Heart left ventricle (tissue), 16 donors: Measurements from ENCODE around the gene TMEM168. TPM values are rescaled to one million over a fixed set of nuclear protein-coding genes. Genes with fewer than 3 reads are reported as not detected.
"Not testable (repeated sequence)": the region's sequence is repeated elsewhere in the genome, so short reads cannot be mapped to it uniquely, and the experiment has no call there.

Experiments
- ATAC-seq, 4 donors: fragments of 200-7000 bp; cut with Tn5 transposase; one replicate each; pipeline ENCODE4 v1.9.1; 2020 to 2022; ENCODE audit warnings: moderate library complexity in 4 of 4, mild to moderate bottlenecking in 3 of 4, moderate number of reproducible peaks in 1 of 4
- DNase-seq, 5 donors: peaks; one replicate each; pipeline ENCODE4 v3.0.0-alpha.2; 2020
- H3K27ac ChIP-seq, 12 donors: fragments of 200-600 bp; sonication (generic) in 4 of 12; one replicate each; pipeline versions ENCODE4 v1.5.0 to v1.8.0; 2016 to 2022; ENCODE audit warnings: mild to moderate bottlenecking in 2 of 12
- H3K27me3 ChIP-seq, 9 donors: fragments of 200-600 bp; sonication (generic) in 2 of 9; one replicate each; pipeline versions ENCODE4 v1.5.1 to v1.8.0; 2016 to 2022; ENCODE audit warnings: mild to moderate bottlenecking in 3 of 9
- H3K36me3 ChIP-seq, 9 donors: fragments of 200-600 bp; sonication (generic) in 2 of 9; one replicate each; pipeline versions ENCODE4 v1.5.0 to v1.8.0; 2018 to 2022; ENCODE audit warnings: mild to moderate bottlenecking in 2 of 9
- H3K4me1 ChIP-seq, 12 donors: fragments of 200-600 bp; sonication (generic) in 4 of 12; one replicate each; pipeline versions ENCODE4 v1.5.0 to v1.8.0; 2016 to 2022; ENCODE audit warnings: mild to moderate bottlenecking in 3 of 12
- H3K4me3 ChIP-seq, 12 donors: fragments of 200-600 bp; sonication (generic) in 4 of 12; one replicate each; pipeline versions ENCODE4 v1.5.0 to v1.8.0; 2017 to 2022; ENCODE audit warnings: mild to moderate bottlenecking in 9 of 12, moderate library complexity in 4 of 12
- H3K9me3 ChIP-seq, 12 donors: fragments of 200-600 bp; sonication (generic) in 4 of 12; one replicate each; pipeline versions ENCODE4 v1.5.0 to v1.8.0; 2016 to 2022; ENCODE audit warnings: mild to moderate bottlenecking in 1 of 12
- CTCF ChIP-seq, 12 donors: fragments of 200-600 bp; sonication (generic) in 4 of 12; IDR thresholded peaks; one replicate each; pipeline versions ENCODE4 v1.5.0 to v1.8.0; 2018 to 2022; ENCODE audit warnings: antibody characterized with exemption in 12 of 12, mild to moderate bottlenecking in 5 of 12
- POLR2A ChIP-seq, 2 donors: fragments of 450-650 bp; IDR thresholded peaks; one replicate each; pipeline ENCODE4 v1.6.1; 2017; ENCODE audit warnings: antibody characterized with exemption in 2 of 2, mild to moderate bottlenecking in 2 of 2, moderate library complexity in 2 of 2
- WGBS, 4 donors: extraction: QIAGEN DNeasy Blood & Tissue Kit in 2 of 4; methylation state at CpG; one replicate each; pipeline versions ENCODE4 v1.1.5 to v1.1.7; 2013 to 2018; 5-methylcytosine and 5-hydroxymethylcytosine counted together
- intact Hi-C, 10 donors: fragments of 100-400 bp; cut with DNase I; formaldehyde crosslinking; loops; one replicate each; pipeline versions ENCODE4 v1.11.1 to v1.14.2; 2022
- long read RNA-seq, 3 donors: library from polyadenylated mRNA; unstranded; transcript quantifications; one replicate each; pipeline ENCODE4 v2.0.0, GENCODE V29; 2020 to 2021
- polyA plus RNA-seq, 2 donors: library from polyadenylated mRNA; stranded (reverse); fragments of 200-250 nt; gene quantifications; one replicate each; pipeline ENCODE4 v1.2.3, GENCODE V29; 2013
- total RNA-seq, 9 donors: library from RNA; depleted of rRNA in 2 of 9; stranded (reverse); fragments of >200 nt in 2 of 9; fragmentation: NEBNext Ultra II Directional in 3 of 9; extraction: Animal tissue kit (Norgen Biotek cat#: 25700) in 3 of 9; gene quantifications; one replicate each; pipeline versions ENCODE4 v1.1.0 to v1.2.4, GENCODE V29; 2016 to 2023
- donor health status: ischemic (EF 13 %, LVEDD 7.1; RV severe dilation, severe dysfunction).
- donor health status: healthy with polysubstance abuse.
- donor health status: DM: no; HTN: yes; CAD: no.
- donor health status: DM: no; HTN: no; CAD: no.
- donor health status: ischemic (EF 25% LVEDD 6.9; RV normal size, moderate dysfunction).
- donor health status: ischemic (EF 25% LVEDD 5.7; RV mildly dilated, moderate dysfunction).
- donor health status: healthy.
- donor health status: DM: yes; HTN: yes; CAD: no.
- donor health status: ischemic (EF 35%, LVEDD 5.7; RV mildly dilated, moderate dysfunction).
- donor health status: nonischemic (EF 11% LVEDD 7.7; RV severe dilation, severe dysfunction).
- donor health status: DM: yes; HTN: yes; CAD: no.
- donor health status: PGD.
- donor health status: ischemic (EF 29% LVEDD 5.4; RV normal size, mild dysfunction).
- donor health status: nonischemic (EF 23%, LVEDD 6.1; RV moderate dilation, normal function).

The TMEM168 gene, protein sequence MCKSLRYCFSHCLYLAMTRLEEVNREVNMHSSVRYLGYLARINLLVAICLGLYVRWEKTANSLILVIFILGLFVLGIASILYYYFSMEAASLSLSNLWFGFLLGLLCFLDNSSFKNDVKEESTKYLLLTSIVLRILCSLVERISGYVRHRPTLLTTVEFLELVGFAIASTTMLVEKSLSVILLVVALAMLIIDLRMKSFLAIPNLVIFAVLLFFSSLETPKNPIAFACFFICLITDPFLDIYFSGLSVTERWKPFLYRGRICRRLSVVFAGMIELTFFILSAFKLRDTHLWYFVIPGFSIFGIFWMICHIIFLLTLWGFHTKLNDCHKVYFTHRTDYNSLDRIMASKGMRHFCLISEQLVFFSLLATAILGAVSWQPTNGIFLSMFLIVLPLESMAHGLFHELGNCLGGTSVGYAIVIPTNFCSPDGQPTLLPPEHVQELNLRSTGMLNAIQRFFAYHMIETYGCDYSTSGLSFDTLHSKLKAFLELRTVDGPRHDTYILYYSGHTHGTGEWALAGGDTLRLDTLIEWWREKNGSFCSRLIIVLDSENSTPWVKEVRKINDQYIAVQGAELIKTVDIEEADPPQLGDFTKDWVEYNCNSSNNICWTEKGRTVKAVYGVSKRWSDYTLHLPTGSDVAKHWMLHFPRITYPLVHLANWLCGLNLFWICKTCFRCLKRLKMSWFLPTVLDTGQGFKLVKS
- total RNA-seq (10 to 100 TPM; 15.6 to 23.3 (median 18.1) TPM), polyA plus RNA-seq (10 to 100 TPM in 1 of 2 donors, 1 to 10 TPM in 1; 6.7 to 15.6 TPM)
- long read RNA-seq, donor 1, full-length matches to known transcripts: 46 of 61 reads
- long read RNA-seq, donor 1, partial matches to known transcripts: 0 of 61 reads
- long read RNA-seq, donor 1, other reads (novel, unspliced or antisense): 15 of 61 reads
- long read RNA-seq, donor 2, full-length matches to known transcripts: 117 of 146 reads
- long read RNA-seq, donor 2, partial matches to known transcripts: 4 of 146 reads
- long read RNA-seq, donor 2, other reads (novel, unspliced or antisense): 25 of 146 reads
- long read RNA-seq, donor 3, full-length matches to known transcripts: 37 of 53 reads
- long read RNA-seq, donor 3, partial matches to known transcripts: 6 of 53 reads
- long read RNA-seq, donor 3, other reads (novel, unspliced or antisense): 10 of 53 reads

DNA sequence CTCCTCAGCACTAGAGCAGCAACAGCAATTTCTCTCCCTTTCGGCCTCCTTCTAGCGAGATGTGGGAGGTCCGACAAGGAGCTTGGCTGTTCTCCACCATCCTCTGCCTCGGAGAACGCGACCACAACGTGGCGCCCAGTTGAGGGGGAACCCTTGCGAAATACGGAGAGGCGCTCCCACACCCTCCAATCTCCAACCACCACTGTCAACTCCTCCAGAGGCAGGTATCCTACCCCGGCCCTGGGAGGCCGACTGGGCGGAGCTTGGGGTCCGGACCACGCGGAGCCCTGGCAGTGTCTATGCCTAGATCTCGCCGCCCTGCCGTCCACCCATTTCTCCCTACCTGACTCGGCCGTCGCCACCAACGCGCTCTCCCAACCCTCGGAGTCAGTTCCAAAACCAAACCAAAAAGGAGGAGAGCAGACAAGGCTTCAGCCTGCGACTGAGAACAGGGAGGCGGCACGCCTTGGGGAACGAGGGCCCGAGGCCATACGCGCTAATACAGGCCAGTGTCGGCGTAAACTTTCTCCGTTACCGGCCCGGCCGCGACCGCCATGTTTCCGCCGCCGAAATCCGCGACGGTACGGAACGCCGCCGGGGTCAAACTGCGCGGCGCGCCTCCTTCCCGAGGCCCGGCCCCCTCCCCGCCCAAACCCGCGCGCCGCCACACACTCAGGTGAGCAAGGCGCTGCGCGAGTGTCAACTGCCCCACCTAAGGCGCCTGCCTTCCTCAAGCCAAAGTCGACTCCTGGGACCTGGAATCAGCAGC is at the start of gene TMEM168:
Gene TMEM168 (minus strand): TSS at position 577 of the 769 bp plus-strand sequence. CDS start 5,568 bp downstream, outside the sequence.
- Histone ChIP-seq H3K9me3 (no peaks in the 10 kb centered on the region), H3K27ac (peak within 1 kb of the TSS; percentile 69 to 96 (median 89)), H3K4me1 (peaks cover 0 to 21% (median 13%) of the 10 kb centered on the region in 12 donors), H3K27me3 (no peaks in the 10 kb centered on the region), H3K4me3 (peak within 1 kb of the TSS; percentile 73 to 95 (median 83)), H3K36me3 (peaks cover 0 to 1% (median 0%) of the 10 kb centered on the region in 9 donors)
- WGBS, 4 donors: 0 to 1% (median 0%) methylated on average over 46 to 67 of the region's 67 CpGs
- TF ChIP-seq CTCF (IDR thresholded peaks at IDR 0.05): peak in 4 of 12 donors; percentile 11 to 24 (median 16)
- TF ChIP-seq POLR2A (IDR thresholded peaks at IDR 0.05): peak in 1 of 2 donors; percentile 34
- DNase-seq: peak; percentile 83 to 93 (median 86)
- intact Hi-C loops: loop anchor here in 6 of 10 donors (5.0 to 10.0 kb wide), 3 partner anchors 145 to 327 kb away; partner anchors contain the start of gene SMIM30 (in 4 of the 6)
- ATAC-seq: peak; percentile 67 to 94 (median 93)

GRCh38 chr7:112835928-112836327 is 45.7 kb upstream of the TMEM168 start:
- DNase-seq, H3K27ac ChIP-seq, H3K4me1 ChIP-seq, intact Hi-C loops, H3K27me3 ChIP-seq, ATAC-seq, H3K4me3 ChIP-seq, H3K9me3 ChIP-seq: not testable (repeated sequence)
- 85 to 86% (median 86%) methylated on average over 4 of the region's 4 CpGs for WGBS, 4 donors
- H3K36me3 ChIP-seq: peaks cover 0 to 16% (median 6%) of the 10 kb centered on the region in 9 donors

GRCh38 chr7:112833082-112833481 is 42.9 kb upstream of the TMEM168 start:
- Histone ChIP-seq H3K27ac (no peak overlapping the region), H3K9me3 (peaks cover 0 to 19% (median 9%) of the 10 kb centered on the region in 12 donors), H3K4me1 (no peaks in the 10 kb centered on the region), H3K4me3 (no peak overlapping the region), H3K36me3 (peaks cover 0 to 42% (median 15%) of the 10 kb centered on the region in 9 donors), H3K27me3 (no peaks in the 10 kb centered on the region)
- TF ChIP-seq CTCF (IDR thresholded peaks at IDR 0.05) (no peak), POLR2A (IDR thresholded peaks at IDR 0.05) (no peak)
- no peak for DNase-seq
- no peak for ATAC-seq
- WGBS, 4 donors: 96 to 98% (median 96%) methylated on average over 3 of the region's 3 CpGs
- intact Hi-C loops: no loop called here

GRCh38 chr7:112830769-112831168 is 40.6 kb upstream of the TMEM168 start:
- no peak for ATAC-seq
- no peaks in the 10 kb centered on the region for H3K27me3 ChIP-seq
- DNase-seq: no peak
- no peaks in the 10 kb centered on the region for H3K4me1 ChIP-seq
- no peak overlapping the region for H3K27ac ChIP-seq
- H3K36me3 ChIP-seq: peaks cover 0 to 60% (median 15%) of the 10 kb centered on the region in 9 donors
- H3K4me3 ChIP-seq: no peak overlapping the region
- peaks cover 0 to 21% (median 9%) of the 10 kb centered on the region in 12 donors for H3K9me3 ChIP-seq
- intact Hi-C loops: no loop called here
- no peak for TF ChIP-seq CTCF (IDR thresholded peaks at IDR 0.05)
- TF ChIP-seq POLR2A (IDR thresholded peaks at IDR 0.05): no peak
